ENCODE measurements around the gene CAPN12. TPM values are rescaled to one million over a fixed set of nuclear protein-coding genes. Genes with fewer than 3 reads are reported as not detected.
"Not testable (repeated sequence)": the region's sequence is repeated elsewhere in the genome, so short reads cannot be mapped to it uniquely, and the experiment has no call there.

The CAPN12 gene
- total RNA-seq, 1 donor from 2014 or later, result not detected

DNA sequence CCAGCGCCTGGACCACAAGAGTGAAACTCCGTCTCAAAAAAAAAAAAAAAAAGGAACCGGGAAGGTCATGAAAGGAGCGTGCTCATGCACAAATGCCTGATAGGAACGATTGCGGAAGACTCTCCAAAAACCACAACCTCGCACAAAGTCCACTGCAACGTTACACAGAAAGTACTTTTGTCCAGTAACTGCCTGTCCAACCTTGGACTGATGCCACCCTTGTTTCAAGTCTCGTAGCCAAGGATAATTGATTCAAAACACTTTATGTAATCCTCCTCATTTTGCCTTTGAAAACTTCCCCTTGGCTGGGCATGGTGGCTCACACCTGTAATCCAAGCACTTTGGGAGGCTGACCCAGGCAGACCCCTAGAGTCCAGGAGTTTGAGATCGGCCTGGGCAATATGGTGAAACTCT lies 15.3 kb upstream of the CAPN12 start:
- H3K36me3 Mint-ChIP-seq (ENCODE audit: unreplicated experiment), result no peaks in the 10 kb centered on the region
- H3K27ac Mint-ChIP-seq (ENCODE audit: unreplicated experiment), result no peak overlapping the region
- no peaks in the 10 kb centered on the region for H3K4me1 Mint-ChIP-seq (ENCODE audit: unreplicated experiment)
- H3K27me3 Mint-ChIP-seq (ENCODE audit: unreplicated experiment), result no peaks in the 10 kb centered on the region
- DNase-seq (ENCODE audit: extremely low spot score, unreplicated experiment), result no peak
- TF ChIP-seq, protein P1, sequence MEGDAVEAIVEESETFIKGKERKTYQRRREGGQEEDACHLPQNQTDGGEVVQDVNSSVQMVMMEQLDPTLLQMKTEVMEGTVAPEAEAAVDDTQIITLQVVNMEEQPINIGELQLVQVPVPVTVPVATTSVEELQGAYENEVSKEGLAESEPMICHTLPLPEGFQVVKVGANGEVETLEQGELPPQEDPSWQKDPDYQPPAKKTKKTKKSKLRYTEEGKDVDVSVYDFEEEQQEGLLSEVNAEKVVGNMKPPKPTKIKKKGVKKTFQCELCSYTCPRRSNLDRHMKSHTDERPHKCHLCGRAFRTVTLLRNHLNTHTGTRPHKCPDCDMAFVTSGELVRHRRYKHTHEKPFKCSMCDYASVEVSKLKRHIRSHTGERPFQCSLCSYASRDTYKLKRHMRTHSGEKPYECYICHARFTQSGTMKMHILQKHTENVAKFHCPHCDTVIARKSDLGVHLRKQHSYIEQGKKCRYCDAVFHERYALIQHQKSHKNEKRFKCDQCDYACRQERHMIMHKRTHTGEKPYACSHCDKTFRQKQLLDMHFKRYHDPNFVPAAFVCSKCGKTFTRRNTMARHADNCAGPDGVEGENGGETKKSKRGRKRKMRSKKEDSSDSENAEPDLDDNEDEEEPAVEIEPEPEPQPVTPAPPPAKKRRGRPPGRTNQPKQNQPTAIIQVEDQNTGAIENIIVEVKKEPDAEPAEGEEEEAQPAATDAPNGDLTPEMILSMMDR (IDR thresholded peaks at IDR 0.05), result no peak
- H3K4me3 Mint-ChIP-seq (ENCODE audit: unreplicated experiment), result no peak overlapping the region
- H3K9me3 Mint-ChIP-seq (ENCODE audit: unreplicated experiment), result no peaks in the 10 kb centered on the region

DNA sequence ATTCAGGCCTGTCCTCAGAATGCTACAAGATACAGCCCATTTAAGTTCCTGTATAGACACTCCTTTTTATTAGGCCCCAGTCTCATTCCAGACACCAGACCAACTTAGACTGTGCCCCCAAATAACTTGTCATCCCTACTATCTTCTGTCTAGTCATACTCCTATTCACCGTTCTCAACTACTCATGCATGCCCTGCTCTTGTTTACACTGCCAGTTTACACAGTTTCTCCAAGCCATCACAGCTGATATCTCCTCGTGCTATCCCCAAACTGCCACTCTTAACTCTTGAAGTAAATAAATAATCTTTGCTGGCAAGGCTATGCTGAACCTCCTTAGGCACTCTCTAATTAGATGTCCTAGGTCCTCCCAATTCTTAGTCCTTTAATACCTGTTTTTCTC lies 9.9 kb upstream of the CAPN12 start:
- H3K4me1 Mint-ChIP-seq (ENCODE audit: unreplicated experiment); H3K4me3 Mint-ChIP-seq (ENCODE audit: unreplicated experiment); H3K36me3 Mint-ChIP-seq (ENCODE audit: unreplicated experiment); H3K27ac Mint-ChIP-seq (ENCODE audit: unreplicated experiment); H3K27me3 Mint-ChIP-seq (ENCODE audit: unreplicated experiment); H3K9me3 Mint-ChIP-seq (ENCODE audit: unreplicated experiment); DNase-seq (ENCODE audit: extremely low spot score, unreplicated experiment): not testable (repeated sequence)

DNA sequence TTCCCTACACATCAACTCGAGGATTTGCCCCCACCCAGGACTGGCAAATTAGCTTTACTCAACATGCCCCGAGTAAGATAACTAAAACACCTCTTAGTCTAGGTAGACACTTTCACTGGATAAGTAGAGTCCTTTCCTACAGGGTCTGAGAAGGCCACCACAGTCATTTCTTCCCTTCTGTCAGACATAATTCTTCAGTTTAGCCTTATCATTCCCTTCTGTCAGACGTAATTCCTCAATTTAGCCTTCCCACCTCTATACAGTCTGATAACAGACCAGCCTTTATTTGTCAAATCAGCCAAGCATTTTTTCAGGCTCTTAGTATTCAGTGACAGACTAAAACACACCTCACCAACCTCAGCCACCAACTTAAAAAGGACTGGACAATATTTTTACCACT lies 9.5 kb upstream of the CAPN12 start:
- not testable (repeated sequence) for H3K9me3 Mint-ChIP-seq (ENCODE audit: unreplicated experiment); H3K4me1 Mint-ChIP-seq (ENCODE audit: unreplicated experiment); H3K4me3 Mint-ChIP-seq (ENCODE audit: unreplicated experiment); H3K27me3 Mint-ChIP-seq (ENCODE audit: unreplicated experiment); H3K27ac Mint-ChIP-seq (ENCODE audit: unreplicated experiment); H3K36me3 Mint-ChIP-seq (ENCODE audit: unreplicated experiment); DNase-seq (ENCODE audit: extremely low spot score, unreplicated experiment)

DNA sequence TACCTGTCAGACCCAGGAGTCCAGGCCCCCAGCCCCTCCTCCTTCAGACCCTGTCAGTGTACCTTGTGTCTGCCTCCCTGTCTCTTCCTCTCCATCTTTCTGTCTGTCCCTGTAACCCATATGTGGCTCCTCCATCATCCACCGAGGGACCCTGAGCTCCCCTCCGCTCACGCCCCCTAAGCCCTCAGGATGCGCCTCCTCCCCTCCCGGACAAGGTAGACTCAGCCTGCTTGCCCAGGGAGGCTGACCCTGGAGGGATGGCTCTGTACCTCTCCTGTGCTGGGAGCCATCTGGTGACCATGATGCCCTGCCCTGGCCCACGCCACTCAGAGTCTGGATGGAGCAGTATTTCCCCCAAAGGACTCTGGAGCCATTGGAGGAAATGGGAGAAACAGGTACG lies 1.0 kb upstream of the CAPN12 start:
- Mint-ChIP-seq H3K36me3 (ENCODE audit: unreplicated experiment) (no peaks in the 10 kb centered on the region), H3K27me3 (ENCODE audit: unreplicated experiment) (peaks cover 4% of the 10 kb centered on the region)

DNA sequence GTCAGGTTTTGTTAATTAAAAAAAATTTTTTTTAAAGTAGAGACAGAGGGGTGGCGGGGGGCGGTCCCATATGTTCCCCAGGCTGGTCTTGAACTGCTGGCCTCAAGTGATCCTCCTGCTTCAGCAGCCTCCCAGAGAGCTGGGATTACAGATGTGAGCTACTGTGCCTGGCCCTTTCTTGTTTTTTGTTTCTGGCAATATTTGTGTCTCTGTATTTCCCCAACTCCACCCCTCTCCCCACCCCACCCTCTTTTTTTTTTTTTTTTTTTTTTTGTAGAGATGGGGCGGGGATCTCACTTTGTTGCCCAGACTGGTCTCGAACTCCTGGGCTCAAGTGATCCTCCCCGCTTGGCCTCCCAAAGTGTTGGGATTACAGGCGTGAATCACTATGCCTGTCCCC lies 600 bp upstream of the CAPN12 start:
- Mint-ChIP-seq H3K4me1 (ENCODE audit: unreplicated experiment) (no peaks in the 10 kb centered on the region), H3K27me3 (ENCODE audit: unreplicated experiment) (no peaks in the 10 kb centered on the region), H3K27ac (ENCODE audit: unreplicated experiment) (no peak overlapping the region)

More for the DNA sequence above, 1.0 kb upstream of the CAPN12 start:
- no peak for DNase-seq (ENCODE audit: extremely low spot score, unreplicated experiment)
- Mint-ChIP-seq H3K9me3 (ENCODE audit: unreplicated experiment) (no peaks in the 10 kb centered on the region), H3K4me3 (ENCODE audit: unreplicated experiment) (no peak overlapping the region), H3K27ac (ENCODE audit: unreplicated experiment) (no peak overlapping the region), H3K4me1 (ENCODE audit: unreplicated experiment) (no peaks in the 10 kb centered on the region)
- TF ChIP-seq, protein P1 (IDR thresholded peaks at IDR 0.05), result no peak

DNA sequence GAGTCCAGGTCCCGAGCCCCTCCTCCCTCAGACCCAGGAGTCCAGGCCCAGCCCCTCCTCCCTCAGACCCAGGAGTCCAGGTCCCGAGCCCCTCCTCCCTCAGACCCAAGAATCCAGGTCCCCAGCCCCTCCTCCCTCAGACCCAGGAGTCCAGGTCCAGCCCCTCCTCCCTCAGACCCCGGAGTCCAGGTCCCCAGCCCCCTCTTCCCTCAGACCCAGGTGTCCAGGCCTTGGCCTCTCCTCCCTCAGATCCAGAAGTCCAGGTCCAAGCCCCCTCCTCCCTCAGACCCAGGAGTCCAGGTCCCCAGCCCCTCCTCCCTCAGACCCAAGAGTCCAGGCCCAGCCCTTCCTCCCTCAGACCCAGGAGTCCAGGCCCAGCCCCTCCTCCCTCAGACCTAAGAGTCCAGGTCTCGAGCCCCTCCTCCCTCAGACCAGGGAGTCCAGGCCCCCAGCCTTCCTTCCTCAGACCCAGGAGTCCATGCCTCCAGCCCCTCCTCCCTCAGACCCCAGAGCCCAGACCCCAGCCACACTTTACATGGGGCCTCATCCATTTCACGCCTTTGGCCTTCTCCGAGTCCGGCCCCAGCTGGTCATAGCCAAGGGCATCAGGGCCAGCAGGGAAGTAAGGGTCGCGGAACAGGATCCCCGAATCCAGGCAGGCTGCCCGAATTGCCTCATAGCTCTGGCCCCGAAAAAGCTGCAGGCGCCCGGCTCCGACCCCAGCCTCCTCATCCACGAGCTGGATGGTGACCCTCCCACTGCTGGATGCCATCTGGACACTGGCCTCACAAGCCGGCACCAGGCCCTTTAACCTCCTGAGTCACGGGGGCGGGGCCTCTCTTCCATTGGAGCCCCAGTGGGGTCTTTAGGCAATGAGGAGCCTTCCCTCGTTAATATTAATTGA lies 628 bp downstream of the CAPN12 start:
- Mint-ChIP-seq H3K36me3 (ENCODE audit: unreplicated experiment) (no peaks in the 10 kb centered on the region), H3K27ac (ENCODE audit: unreplicated experiment) (no peak overlapping the region), H3K4me3 (ENCODE audit: unreplicated experiment) (no peak overlapping the region), H3K9me3 (ENCODE audit: unreplicated experiment) (no peaks in the 10 kb centered on the region), H3K27me3 (ENCODE audit: unreplicated experiment) (no peaks in the 10 kb centered on the region), H3K4me1 (ENCODE audit: unreplicated experiment) (no peaks in the 10 kb centered on the region)
- TF ChIP-seq, protein P1 (IDR thresholded peaks at IDR 0.05), result no peak
- DNase-seq (ENCODE audit: extremely low spot score, unreplicated experiment), result no peak

More for the DNA sequence above, 600 bp upstream of the CAPN12 start:
- Mint-ChIP-seq H3K4me3 (ENCODE audit: unreplicated experiment) (no peak overlapping the region), H3K9me3 (ENCODE audit: unreplicated experiment) (no peaks in the 10 kb centered on the region), H3K36me3 (ENCODE audit: unreplicated experiment) (no peaks in the 10 kb centered on the region)
- DNase-seq (ENCODE audit: extremely low spot score, unreplicated experiment), result no peak
- TF ChIP-seq, protein P1 (IDR thresholded peaks at IDR 0.05), result no peak

All from osteocyte (in vitro differentiated cells).